ENCODE measurements around the gene SMPD3. TPM values are rescaled to one million over a fixed set of nuclear protein-coding genes. Genes with fewer than 3 reads are reported as not detected.

The SMPD3 gene
- total RNA-seq, 1 donor from 2014 or later, result 1.2 TPM

GRCh38 chr16:68365167-68365817 lies 83.0 kb downstream of the SMPD3 start:
- DNase-seq (ENCODE audit: low spot score) (no peak), ATAC-seq (peak; percentile 40)
- intact Hi-C loops (cut with DNase I), result no loop called here

- intact Hi-C loops (cut with DNase I), result no loop called here
- DNase-seq (ENCODE audit: low spot score) (no peak), ATAC-seq (no peak)
These were observed 83.7 kb downstream of the SMPD3 start for GRCh38 chr16:68364561-68364998.

GRCh38 chr16:68363658-68364521 lies 84.4 kb downstream of the SMPD3 start:
- DNase-seq (ENCODE audit: low spot score) (no peak), ATAC-seq (no peak)
- intact Hi-C loops (cut with DNase I), result no loop called here

- DNase-seq (ENCODE audit: low spot score) (no peak), ATAC-seq (no peak)
- intact Hi-C loops (cut with DNase I), result no loop called here
These were observed 85.2 kb downstream of the SMPD3 start for GRCh38 chr16:68362947-68363657.

- ATAC-seq, result no peak
- intact Hi-C loops (cut with DNase I), result no loop called here
- DNase-seq (ENCODE audit: low spot score), result no peak
These were observed 85.9 kb downstream of the SMPD3 start for GRCh38 chr16:68362262-68362913.

- DNase-seq (ENCODE audit: low spot score) (no peak), ATAC-seq (peak; percentile 17)
- intact Hi-C loops (cut with DNase I), result no loop called here
These were observed 86.8 kb downstream of the SMPD3 start for GRCh38 chr16:68361485-68361884.

GRCh38 chr16:68360956-68361355 lies 87.4 kb downstream of the SMPD3 start:
- ATAC-seq, result no peak
- intact Hi-C loops (cut with DNase I), result no loop called here
- DNase-seq (ENCODE audit: low spot score), result no peak

GRCh38 chr16:68360547-68360946 lies 87.8 kb downstream of the SMPD3 start:
- no peak for ATAC-seq
- intact Hi-C loops (cut with DNase I), result no loop called here

GRCh38 chr16:68359398-68360191 lies 88.7 kb downstream of the SMPD3 start:
- DNase-seq (ENCODE audit: low spot score), result no peak
- intact Hi-C loops (cut with DNase I), result no loop called here
- ATAC-seq, result no peak

More at GRCh38 chr16:68360547-68360946, 87.8 kb downstream of the SMPD3 start:
- no peak for DNase-seq (ENCODE audit: low spot score)

GRCh38 chr16:68358951-68359350 lies 89.4 kb downstream of the SMPD3 start:
- DNase-seq (ENCODE audit: low spot score) (no peak), ATAC-seq (no peak)

GRCh38 chr16:68357923-68358322 lies 90.4 kb downstream of the SMPD3 start:
- ATAC-seq (no peak), DNase-seq (ENCODE audit: low spot score) (no peak)
- intact Hi-C loops (cut with DNase I), result no loop called here

More at GRCh38 chr16:68358951-68359350, 89.4 kb downstream of the SMPD3 start:
- intact Hi-C loops (cut with DNase I), result no loop called here

GRCh38 chr16:68357521-68357922 lies 90.8 kb downstream of the SMPD3 start:
- DNase-seq (ENCODE audit: low spot score) (no peak), ATAC-seq (no peak)
- intact Hi-C loops (cut with DNase I), result no loop called here

GRCh38 chr16:68356919-68357286 lies 91.4 kb downstream of the SMPD3 start:
- ATAC-seq (no peak), DNase-seq (ENCODE audit: low spot score) (no peak)
- intact Hi-C loops (cut with DNase I), result no loop called here

- intact Hi-C loops (cut with DNase I), result no loop called here
- DNase-seq (ENCODE audit: low spot score), result no peak
- ATAC-seq, result no peak
These were observed 91.9 kb downstream of the SMPD3 start for GRCh38 chr16:68356249-68356918.

- ATAC-seq, result no peak
- intact Hi-C loops (cut with DNase I), result no loop called here
- DNase-seq (ENCODE audit: low spot score), result no peak
These were observed 92.7 kb downstream of the SMPD3 start for GRCh38 chr16:68355447-68356248.

- DNase-seq (ENCODE audit: low spot score) (no peak), ATAC-seq (no peak)
- intact Hi-C loops (cut with DNase I), result no loop called here
These were observed 93.5 kb downstream of the SMPD3 start for GRCh38 chr16:68354816-68355215.

- intact Hi-C loops (cut with DNase I), result no loop called here
- ATAC-seq, result no peak
- DNase-seq (ENCODE audit: low spot score), result no peak
These were observed 94.9 kb downstream of the SMPD3 start for GRCh38 chr16:68353366-68353765.
